NCI-H524 treated with DMSO at 0.1 percent for 48 hours (cell line): ENCODE data around the gene CPTP.
A peak's percentile ranks its signal among the peaks of the same experiment; 100 is the strongest.

Source experiments
- DNase-seq: peaks from one replicate; lab custom pipeline; 2025; lab: John Stamatoyannopoulos, UW

CPTP gene

GRCh38 chr1:1292442-1292779 is 32.2 kb upstream of the CPTP start:
- DNase-seq, result no peak

- DNase-seq, result no peak
These were observed 31.8 kb upstream of the CPTP start for GRCh38 chr1:1292851-1293250.

GRCh38 chr1:1293263-1294249 is 31.0 kb upstream of the CPTP start:
- DNase-seq, result no peak

GRCh38 chr1:1294250-1294890 is 30.2 kb upstream of the CPTP start:
- DNase-seq, result no peak

GRCh38 chr1:1295154-1295923 is 29.3 kb upstream of the CPTP start:
- DNase-seq, result no peak

GRCh38 chr1:1296070-1297061 is 28.2 kb upstream of the CPTP start:
- DNase-seq, result no peak

- no peak for DNase-seq
These were observed 26.7 kb upstream of the CPTP start for GRCh38 chr1:1297802-1298424.

- DNase-seq, result peak; percentile 91
These were observed 25.5 kb upstream of the CPTP start for GRCh38 chr1:1298861-1299685.

- DNase-seq, result no peak
These were observed 24.8 kb upstream of the CPTP start for GRCh38 chr1:1299686-1300351.

- DNase-seq, result no peak
These were observed 24.3 kb upstream of the CPTP start for GRCh38 chr1:1300352-1300739.

- no peak for DNase-seq
These were observed 22.6 kb upstream of the CPTP start for GRCh38 chr1:1302006-1302430.

- no peak for DNase-seq
These were observed 21.6 kb upstream of the CPTP start for GRCh38 chr1:1302951-1303509.

- no peak for DNase-seq
These were observed 20.9 kb upstream of the CPTP start for GRCh38 chr1:1303736-1304135.

- DNase-seq, result peak; percentile 55
These were observed 20.0 kb upstream of the CPTP start for GRCh38 chr1:1304331-1305299.

GRCh38 chr1:1305300-1306069 is 19.1 kb upstream of the CPTP start:
- DNase-seq, result no peak

- DNase-seq, result no peak
These were observed 18.4 kb upstream of the CPTP start for GRCh38 chr1:1306070-1306660.
